Measurements from ENCODE around the gene DCHS2.

DNA sequence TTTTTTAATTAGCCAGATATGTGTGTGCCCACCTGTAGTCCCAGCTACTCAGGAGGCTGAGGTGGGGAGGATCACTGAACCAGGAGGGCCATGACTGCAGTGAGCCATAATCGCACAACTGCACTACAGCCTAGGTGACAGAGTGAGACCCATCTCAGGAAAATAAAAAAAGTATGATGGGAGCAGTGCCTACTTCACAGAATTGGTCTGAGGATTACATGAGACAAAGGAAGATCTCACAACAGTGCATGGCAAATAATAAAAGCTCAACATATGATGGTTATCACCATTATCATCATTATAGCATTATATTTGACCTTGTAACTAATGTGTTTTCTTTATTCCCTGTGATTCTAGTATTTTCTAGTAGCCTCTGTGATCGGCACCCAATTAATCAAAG lies 19.9 kb upstream of the DCHS2 start:
- TF ChIP-seq POLR2A (IDR thresholded peaks at IDR 0.05; ENCODE audit: low read depth, low read length) (no peak), POLR2AphosphoS5 (IDR thresholded peaks at IDR 0.05; ENCODE audit: low read depth, low read length) (no peak), TAF1 (IDR thresholded peaks at IDR 0.05; ENCODE audit: low read depth, low read length) (no peak), POU2F2 (IDR thresholded peaks at IDR 0.05; ENCODE audit: low read depth, low read length) (no peak)

Data from GM12891 (cell line).